Brain pericyte (primary cell): ENCODE data around the gene GID8.

ENCODE experiments used
- DNase-seq: peaks from one replicate; pipeline ENCODE4 v3.0.0-alpha.2; 2012; ENCODE audit warnings: low read depth, low spot score

Gene GID8

GRCh38 chr20:62938105-62938888 is at the start of gene GID8:
GID8 (plus strand) TSS chr20:62938147; CDS start chr20:62941503, 3,356 bp downstream.
- DNase-seq: no peak

- DNase-seq: peak; percentile 41
These were observed 49.5 kb upstream of the GID8 start for GRCh38 chr20:62888406-62888805.

- no peak for DNase-seq
These were observed 49.0 kb upstream of the GID8 start for GRCh38 chr20:62888910-62889309.

GRCh38 chr20:62889411-62889810 is 48.5 kb upstream of the GID8 start:
- DNase-seq: no peak

- DNase-seq: no peak
These were observed 48.1 kb upstream of the GID8 start for GRCh38 chr20:62889871-62890270.

- no peak for DNase-seq
These were observed 47.5 kb upstream of the GID8 start for GRCh38 chr20:62890444-62890843.

- no peak for DNase-seq
These were observed 46.8 kb upstream of the GID8 start for GRCh38 chr20:62891111-62891510.

- DNase-seq: no peak
These were observed 45.3 kb upstream of the GID8 start for GRCh38 chr20:62892348-62893304.

GRCh38 chr20:62893700-62894099 is 44.2 kb upstream of the GID8 start:
- DNase-seq: no peak

- no peak for DNase-seq
These were observed 43.7 kb upstream of the GID8 start for GRCh38 chr20:62894261-62894660.

GRCh38 chr20:62895539-62895938 is 42.4 kb upstream of the GID8 start:
- DNase-seq: no peak

GRCh38 chr20:62896526-62896925 is 41.4 kb upstream of the GID8 start:
- DNase-seq: no peak

- DNase-seq: no peak
These were observed 40.3 kb upstream of the GID8 start for GRCh38 chr20:62897666-62898065.

GRCh38 chr20:62898093-62898964 is 39.6 kb upstream of the GID8 start:
- DNase-seq: no peak

GRCh38 chr20:62898970-62899632 is 38.8 kb upstream of the GID8 start:
- DNase-seq: no peak

GRCh38 chr20:62899633-62900051 is 38.3 kb upstream of the GID8 start:
- DNase-seq: no peak

- DNase-seq: no peak
These were observed 37.8 kb upstream of the GID8 start for GRCh38 chr20:62900052-62900691.

GRCh38 chr20:62900692-62901584 is 37.0 kb upstream of the GID8 start:
- no peak for DNase-seq

GRCh38 chr20:62901891-62902290 is 36.1 kb upstream of the GID8 start:
- no peak for DNase-seq
